IMR-90 (cell line): ENCODE data around the gene ADCK1. TPM values are rescaled to one million over a fixed set of nuclear protein-coding genes. Genes with fewer than 3 reads are reported as not detected.

Experiments
- ATAC-seq: fragments of 200-7000 bp; cut with Tn5 transposase; 2 replicates; pipeline ENCODE4 v1.9.1; 2020; ENCODE audit warnings: low read depth, mild to moderate bottlenecking, moderate library complexity
- BruUV-seq: library from RNA; stranded (reverse); fragments of 400-500 nt; replicated peaks from 2 replicates; lab custom pipeline; 2021; lab: Mats Ljungman, UMichigan
- CTCF ChIA-PET: fragments of 300-600 bp; formaldehyde crosslinking; extraction: SDS; loops from one replicate; lab custom pipeline; 2021; ENCODE audit warnings: antibody characterized with exemption; lab: Yijun Ruan, JAX
- POLR2A ChIA-PET: fragments of 300-600 bp; sonication (Branson Sonifier 250); formaldehyde crosslinking; loops from one replicate; lab custom pipeline; 2022; ENCODE audit warnings: antibody characterized with exemption; ENCODE audit not compliant: unreplicated experiment; lab: Charles Lee
- DNase-seq: peaks from one replicate; pipeline ENCODE4 v3.0.0; 2013
- H2AFZ ChIP-seq: replicated peaks from 2 replicates; pipeline ENCODE3; 2013; ENCODE audit warnings: low read length, mild to moderate bottlenecking; ENCODE audit not compliant: poor library complexity
- H2AK5ac ChIP-seq: 2 replicates; pipeline ENCODE4 v1.6.1; 2013; ENCODE audit warnings: low read depth, low read length, inconsistent platforms
- H2AK9ac ChIP-seq: replicated peaks from 2 replicates; pipeline ENCODE3; 2013; ENCODE audit warnings: mild to moderate bottlenecking, low read depth, low read length, moderate library complexity; ENCODE audit not compliant: poor library complexity
- H2BK120ac ChIP-seq: 2 replicates; pipeline ENCODE4 v1.6.1; 2013; ENCODE audit warnings: low read depth, low read length, inconsistent platforms
- H2BK15ac ChIP-seq: 3 replicates; pipeline ENCODE4 v1.6.1; 2013; ENCODE audit warnings: low read depth, low read length, inconsistent platforms
- H2BK20ac ChIP-seq: 2 replicates; pipeline ENCODE4 v1.6.1; 2013; ENCODE audit warnings: low read depth, mild to moderate bottlenecking, inconsistent platforms, low read length, moderate library complexity
- H2BK5ac ChIP-seq: 2 replicates; pipeline ENCODE4 v1.6.1; 2013; ENCODE audit warnings: mild to moderate bottlenecking, low read depth, low read length, inconsistent platforms; ENCODE audit not compliant: poor library complexity, severe bottlenecking
- H3K14ac ChIP-seq: replicated peaks from 2 replicates; pipeline ENCODE4 v1.6.1; 2013; ENCODE audit warnings: low read depth, low read length, inconsistent platforms
- H3K18ac ChIP-seq: 2 replicates; pipeline ENCODE4 v1.6.1; 2013; ENCODE audit warnings: low read depth, low read length, control low read depth
- H3K23ac ChIP-seq: 2 replicates; pipeline ENCODE4 v1.6.1; 2013; ENCODE audit warnings: low read depth, low read length, inconsistent platforms
- H3K27ac ChIP-seq: 2 replicates; pipeline ENCODE4 v1.5.1; 2013; ENCODE audit warnings: mild to moderate bottlenecking, control low read depth, low read length; ENCODE audit not compliant: insufficient read depth
- H3K27me3 ChIP-seq: 2 replicates; pipeline ENCODE4 v1.6.1; 2013; ENCODE audit warnings: low read length; ENCODE audit not compliant: control insufficient read depth, insufficient read depth
- H3K36me3 ChIP-seq: 2 replicates; pipeline ENCODE4 v1.6.1; 2013; ENCODE audit warnings: low read length, mixed read lengths; ENCODE audit not compliant: control insufficient read depth, insufficient read depth
- H3K4ac ChIP-seq: 2 replicates; pipeline ENCODE4 v1.6.1; 2013; ENCODE audit warnings: low read depth, low read length, inconsistent platforms
- H3K4me1 ChIP-seq: 2 replicates; pipeline ENCODE4 v1.6.1; 2013; ENCODE audit warnings: low read length, mixed read lengths; ENCODE audit not compliant: control insufficient read depth, insufficient read depth
- H3K4me2 ChIP-seq: 2 replicates; pipeline ENCODE4 v1.6.1; 2013; ENCODE audit warnings: low read depth, mild to moderate bottlenecking, control low read depth, low read length, moderate library complexity
- H3K4me3 ChIP-seq: 2 replicates; pipeline ENCODE4 v1.5.1; 2013; ENCODE audit warnings: low read depth, mild to moderate bottlenecking, control low read depth, low read length, moderate library complexity; ENCODE audit not compliant: insufficient read depth
- H3K56ac ChIP-seq: 2 replicates; pipeline ENCODE4 v1.6.1; 2013; ENCODE audit warnings: low read length, inconsistent platforms; ENCODE audit not compliant: insufficient read depth; ENCODE audit errors: extremely low read depth
- H3K79me1 ChIP-seq, 2 experiments: 2 replicates each; pipeline ENCODE4 v1.6.1; 2013; ENCODE audit warnings: low read length in 2 of 2, inconsistent platforms in 1 of 2, low read depth in 1 of 2
- H3K9ac ChIP-seq: 2 replicates; pipeline ENCODE4 v1.6.1; 2013; ENCODE audit warnings: low read depth, low read length, control low read depth
- H3K9me1 ChIP-seq: 2 replicates; pipeline ENCODE4 v1.6.1; 2013; ENCODE audit warnings: low read length, inconsistent platforms; ENCODE audit not compliant: insufficient read depth
- H3K9me3 ChIP-seq: 2 replicates; pipeline ENCODE4 v1.6.1; 2013; ENCODE audit warnings: low read length; ENCODE audit not compliant: control insufficient read depth, insufficient read depth
- H4K20me1 ChIP-seq: 2 replicates; pipeline ENCODE4 v1.6.1; 2013; ENCODE audit warnings: low read length, inconsistent platforms; ENCODE audit not compliant: insufficient read depth
- H4K5ac ChIP-seq: 2 replicates; pipeline ENCODE4 v1.6.1; 2013; ENCODE audit warnings: mild to moderate bottlenecking, low read depth, low read length, control low read depth
- H4K8ac ChIP-seq, 2 experiments: 2 replicates each; pipeline ENCODE4 v1.6.1; 2013; ENCODE audit warnings: low read depth in 2 of 2, low read length in 2 of 2, control low read depth in 1 of 2, inconsistent platforms in 1 of 2
- H4K91ac ChIP-seq: 2 replicates; pipeline ENCODE4 v1.6.1; 2013; ENCODE audit warnings: low read depth, low read length, inconsistent platforms; ENCODE audit not compliant: insufficient read depth
- BHLHE40 ChIP-seq: fragments of 150-350 bp; IDR thresholded peaks from 2 replicates; pipeline ENCODE4 v1.6.1; 2016; ENCODE audit warnings: mild to moderate bottlenecking, low read depth, low read length
- CEBPB ChIP-seq: IDR thresholded peaks from 2 replicates; pipeline ENCODE4 v1.6.1; 2012; ENCODE audit warnings: low read depth, low read length, improper control_type of control experiment
- CHD1 ChIP-seq: IDR thresholded peaks from 2 replicates; pipeline ENCODE4 v1.6.1; 2012; ENCODE audit warnings: low read depth, low read length, improper control_type of control experiment
- CTCF ChIP-seq: conservative IDR thresholded peaks from 2 replicates; pipeline ENCODE4 v1.5.1; 2012; ENCODE audit warnings: mild to moderate bottlenecking, low read depth, low read length, improper control_type of control experiment
- FOS ChIP-seq: fragments of 150-350 bp; IDR thresholded peaks from 2 replicates; pipeline ENCODE4 v1.6.1; 2016; ENCODE audit warnings: low read depth, low read length
- MAFK ChIP-seq: IDR thresholded peaks from 2 replicates; pipeline ENCODE4 v1.6.1; 2012; ENCODE audit warnings: low read depth, low read length, improper control_type of control experiment
- MAZ ChIP-seq: IDR thresholded peaks from 2 replicates; pipeline ENCODE4 v1.6.1; 2012; ENCODE audit warnings: low read depth, mild to moderate bottlenecking, low read length, improper control_type of control experiment, moderate library complexity, borderline replicate concordance
- MXI1 ChIP-seq: IDR thresholded peaks from 2 replicates; pipeline ENCODE4 v1.6.1; 2012; ENCODE audit warnings: low read depth, mild to moderate bottlenecking, low read length, moderate library complexity, borderline replicate concordance
- NFE2L2 ChIP-seq: fragments of 150-350 bp; IDR thresholded peaks from 2 replicates; pipeline ENCODE4 v1.6.1; 2016; ENCODE audit warnings: low read depth, mild to moderate bottlenecking, low read length
- POLR2A ChIP-seq: IDR thresholded peaks from 2 replicates; pipeline ENCODE4 v1.6.1; 2012; ENCODE audit warnings: mild to moderate bottlenecking, low read depth, low read length
- RAD21 ChIP-seq: IDR thresholded peaks from 2 replicates; pipeline ENCODE4 v1.6.1; 2012; ENCODE audit warnings: low read length, improper control_type of control experiment
- RCOR1 ChIP-seq: IDR thresholded peaks from 2 replicates; pipeline ENCODE4 v1.6.1; 2012; ENCODE audit warnings: mild to moderate bottlenecking, low read length, improper control_type of control experiment; ENCODE audit not compliant: insufficient replicate concordance
- RFX5 ChIP-seq: IDR thresholded peaks from 2 replicates; pipeline ENCODE4 v1.8.0; 2012; ENCODE audit warnings: low read depth, mild to moderate bottlenecking, low read length, moderate library complexity
- SMC3 ChIP-seq: fragments of 150-350 bp; IDR thresholded peaks from 2 replicates; pipeline ENCODE4 v1.6.1; 2016; ENCODE audit warnings: low read depth, mild to moderate bottlenecking, antibody characterized with exemption, low read length, moderate library complexity
- USF2 ChIP-seq: fragments of 150-350 bp; IDR thresholded peaks from 2 replicates; pipeline ENCODE4 v1.6.1; 2017; ENCODE audit warnings: mild to moderate bottlenecking, antibody characterized with exemption, low read length, low read depth
- WGBS, 2 experiments: methylation state at CpG; one replicate each; pipeline versions ENCODE4 v1.1.5 to v1.1.7; 2013; ENCODE audit warnings: missing lambda C conversion rate in 2 of 2; ENCODE audit not compliant: insufficient read length in 1 of 2; ENCODE audit errors: extremely low coverage in 2 of 2; 5-methylcytosine and 5-hydroxymethylcytosine counted together
- dilution Hi-C: fragments of 300-500 bp; cut with HindIII; formaldehyde crosslinking; loops from one replicate; pipeline ENCODE4 v1.14.3; 2018; ENCODE audit warnings: low sequenced_read_pairs; ENCODE audit not compliant: unreplicated experiment
- in situ Hi-C: fragments of 300-500 bp; cut with MboI; formaldehyde crosslinking; loops from 3 replicates; pipeline ENCODE4 v1.14.3; 2019; ENCODE audit warnings: low sequenced_read_pairs, inconsistent platforms, mixed read lengths
- intact Hi-C: fragments of 100-400 bp; cut with micrococcal nuclease; formaldehyde crosslinking; loops from 2 replicates; pipeline ENCODE4 v1.10.0; 2022
- polyA plus RNA-seq, 3 experiments: library from polyadenylated mRNA; depleted of rRNA; stranded (reverse); fragments of >200 nt; gene quantifications; 2 replicates each; pipeline ENCODE4 v1.2.3, GENCODE V29; 2012; ENCODE audit warnings: low replicate concordance in 1 of 3
- total RNA-seq: library from RNA; depleted of rRNA; stranded (reverse); fragments of >200 nt; gene quantifications from 2 replicates; pipeline ENCODE4 v1.2.3, GENCODE V29; 2012
- TF ChIP-seq, protein P1 (sequence below): fragments of 150-350 bp; IDR thresholded peaks from 2 replicates; pipeline ENCODE4 v1.6.1; 2016; ENCODE audit warnings: low read depth, mild to moderate bottlenecking, low read length, moderate library complexity, borderline replicate concordance

Gene ADCK1
- total and polyA plus RNA-seq, 2 of the 4 experiments (the other 2 are of a cell fraction) = 1.6 to 4.6 TPM

- no CpG with 5 or more reads among the region's 1 CpG for WGBS, 2 experiments
- H2BK5ac ChIP-seq = no peak overlapping the region
- H3K36me3 ChIP-seq = no peaks in the 10 kb centered on the region
- TF ChIP-seq MXI1 = no peak
- TF ChIP-seq CHD1 = no peak
- TF ChIP-seq RCOR1 = no peak
- TF ChIP-seq CTCF = no peak
- TF ChIP-seq POLR2A = no peak
- no peak for TF ChIP-seq SMC3
- no peak for TF ChIP-seq NFE2L2
- no peak for TF ChIP-seq RAD21
- no peak for TF ChIP-seq RFX5
- no peak for TF ChIP-seq USF2
- no peak for TF ChIP-seq BHLHE40
- no peak for TF ChIP-seq MAFK
- no peak for TF ChIP-seq CEBPB
- TF ChIP-seq FOS = no peak
- no peak for TF ChIP-seq MAZ
- TF ChIP-seq, protein P1, sequence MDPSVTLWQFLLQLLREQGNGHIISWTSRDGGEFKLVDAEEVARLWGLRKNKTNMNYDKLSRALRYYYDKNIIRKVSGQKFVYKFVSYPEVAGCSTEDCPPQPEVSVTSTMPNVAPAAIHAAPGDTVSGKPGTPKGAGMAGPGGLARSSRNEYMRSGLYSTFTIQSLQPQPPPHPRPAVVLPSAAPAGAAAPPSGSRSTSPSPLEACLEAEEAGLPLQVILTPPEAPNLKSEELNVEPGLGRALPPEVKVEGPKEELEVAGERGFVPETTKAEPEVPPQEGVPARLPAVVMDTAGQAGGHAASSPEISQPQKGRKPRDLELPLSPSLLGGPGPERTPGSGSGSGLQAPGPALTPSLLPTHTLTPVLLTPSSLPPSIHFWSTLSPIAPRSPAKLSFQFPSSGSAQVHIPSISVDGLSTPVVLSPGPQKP = no peak
- BruUV-seq = no TSS peak
- H3K4ac ChIP-seq = no peak overlapping the region
- H3K9ac ChIP-seq = no peak overlapping the region
- POLR2A ChIA-PET = no interaction called here
- ATAC-seq (no peak), DNase-seq (no peak)
- H2BK15ac ChIP-seq = no peak overlapping the region
- H3K23ac ChIP-seq = no peak overlapping the region
- CTCF ChIA-PET = no interaction called here
- no peaks in the 10 kb centered on the region for H3K79me1 ChIP-seq
- H2BK120ac ChIP-seq = no peak overlapping the region
- H3K27ac ChIP-seq = no peak overlapping the region
- H3K4me1 ChIP-seq = no peaks in the 10 kb centered on the region
- no peak overlapping the region for H4K8ac ChIP-seq
- H4K91ac ChIP-seq = no peak overlapping the region
- no peaks in the 10 kb centered on the region for H4K20me1 ChIP-seq
- in situ Hi-C loops (no loop called here), intact Hi-C loops (no loop called here), dilution Hi-C loops (no loop called here)
- no peak overlapping the region for H3K56ac ChIP-seq
- H3K18ac ChIP-seq = no peak overlapping the region
- H2AK9ac ChIP-seq = no peak overlapping the region
- H2AFZ ChIP-seq = no peak overlapping the region
- no peak overlapping the region for H2AK5ac ChIP-seq
- H3K9me3 ChIP-seq = no peaks in the 10 kb centered on the region
- no peak overlapping the region for H2BK20ac ChIP-seq
- no peaks in the 10 kb centered on the region for H3K9me1 ChIP-seq
- H3K4me2 ChIP-seq = no peak overlapping the region
- H3K14ac ChIP-seq = no peak overlapping the region
- no peak overlapping the region for H4K5ac ChIP-seq
- no peak overlapping the region for H3K4me3 ChIP-seq
- peaks cover 4% of the 10 kb centered on the region; the same call in 1 of the 2 replicates for H3K27me3 ChIP-seq
Observed at GRCh38 chr14:77791225-77791600, 8.7 kb upstream of the ADCK1 start.
